ENCODE measurements around the gene HIPK4. TPM values are rescaled to one million over a fixed set of nuclear protein-coding genes. Genes with fewer than 3 reads are reported as not detected.

The HIPK4 gene
- total and polyA plus RNA-seq, 9 of the 15 experiments (the other 6 are each of a cell fraction or from before 2014, with no cell fraction given), result 0.06 to 0.09 TPM; not detected in 7

DNA sequence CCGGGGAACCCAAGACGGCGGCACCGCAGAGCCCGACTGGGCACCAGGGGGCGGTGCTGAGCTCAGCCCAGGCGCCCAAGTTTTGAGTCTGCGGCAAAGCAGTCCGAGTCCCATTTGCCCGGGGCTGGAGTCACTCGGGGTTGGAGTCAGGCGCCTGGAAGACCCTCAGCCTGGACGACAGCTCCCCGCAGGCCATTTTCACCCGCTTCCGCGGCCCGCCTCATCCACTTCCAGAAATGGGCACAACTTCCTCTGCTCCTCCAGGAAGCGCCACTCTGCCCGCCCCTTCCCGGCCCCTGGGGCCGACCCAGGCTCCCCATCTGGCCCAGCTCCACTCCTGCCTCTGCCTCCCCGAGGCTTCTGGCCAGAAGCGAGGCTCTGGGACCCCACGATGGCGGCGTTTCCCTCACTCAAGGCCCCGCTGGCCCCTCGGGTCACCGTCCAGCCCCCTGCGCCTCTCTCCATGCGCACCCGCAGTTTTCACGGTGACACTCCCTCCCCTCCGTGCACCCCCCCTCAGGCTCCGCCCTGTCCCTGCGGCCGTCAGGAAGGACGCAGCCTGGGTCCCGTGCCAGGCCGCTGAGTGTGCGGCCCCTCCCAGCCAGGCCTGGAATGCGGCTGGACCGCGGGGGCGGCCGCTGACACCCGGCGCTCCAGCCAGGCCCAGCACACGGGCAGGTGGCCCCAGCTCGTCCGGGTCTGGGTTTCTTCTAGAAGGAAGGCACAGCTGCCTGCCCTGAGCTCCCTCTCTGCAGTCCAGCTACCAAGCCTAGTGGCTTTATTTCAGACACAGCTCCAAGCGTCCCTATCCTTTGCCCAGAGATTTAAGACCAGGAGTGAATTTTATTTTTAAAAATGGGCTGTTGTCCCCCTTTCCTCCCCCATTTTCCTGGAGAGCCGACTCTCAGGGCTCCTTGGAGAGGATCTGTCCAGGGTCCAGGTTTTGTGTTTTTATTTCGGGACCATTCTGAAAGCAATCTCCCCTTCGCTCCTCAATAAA, 31.1 kb upstream of the HIPK4 start (continued):
- TF ChIP-seq, protein P1, sequence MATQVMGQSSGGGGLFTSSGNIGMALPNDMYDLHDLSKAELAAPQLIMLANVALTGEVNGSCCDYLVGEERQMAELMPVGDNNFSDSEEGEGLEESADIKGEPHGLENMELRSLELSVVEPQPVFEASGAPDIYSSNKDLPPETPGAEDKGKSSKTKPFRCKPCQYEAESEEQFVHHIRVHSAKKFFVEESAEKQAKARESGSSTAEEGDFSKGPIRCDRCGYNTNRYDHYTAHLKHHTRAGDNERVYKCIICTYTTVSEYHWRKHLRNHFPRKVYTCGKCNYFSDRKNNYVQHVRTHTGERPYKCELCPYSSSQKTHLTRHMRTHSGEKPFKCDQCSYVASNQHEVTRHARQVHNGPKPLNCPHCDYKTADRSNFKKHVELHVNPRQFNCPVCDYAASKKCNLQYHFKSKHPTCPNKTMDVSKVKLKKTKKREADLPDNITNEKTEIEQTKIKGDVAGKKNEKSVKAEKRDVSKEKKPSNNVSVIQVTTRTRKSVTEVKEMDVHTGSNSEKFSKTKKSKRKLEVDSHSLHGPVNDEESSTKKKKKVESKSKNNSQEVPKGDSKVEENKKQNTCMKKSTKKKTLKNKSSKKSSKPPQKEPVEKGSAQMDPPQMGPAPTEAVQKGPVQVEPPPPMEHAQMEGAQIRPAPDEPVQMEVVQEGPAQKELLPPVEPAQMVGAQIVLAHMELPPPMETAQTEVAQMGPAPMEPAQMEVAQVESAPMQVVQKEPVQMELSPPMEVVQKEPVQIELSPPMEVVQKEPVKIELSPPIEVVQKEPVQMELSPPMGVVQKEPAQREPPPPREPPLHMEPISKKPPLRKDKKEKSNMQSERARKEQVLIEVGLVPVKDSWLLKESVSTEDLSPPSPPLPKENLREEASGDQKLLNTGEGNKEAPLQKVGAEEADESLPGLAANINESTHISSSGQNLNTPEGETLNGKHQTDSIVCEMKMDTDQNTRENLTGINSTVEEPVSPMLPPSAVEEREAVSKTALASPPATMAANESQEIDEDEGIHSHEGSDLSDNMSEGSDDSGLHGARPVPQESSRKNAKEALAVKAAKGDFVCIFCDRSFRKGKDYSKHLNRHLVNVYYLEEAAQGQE (IDR thresholded peaks at IDR 0.05; ENCODE audit: borderline replicate concordance), result peak; percentile 76
- TF ChIP-seq, protein P1 (CRISPR knock-in tag; IDR thresholded peaks at IDR 0.05; ENCODE audit: low read depth), result peak; percentile 69
- TF ChIP-seq MBD2 (IDR thresholded peaks at IDR 0.05; ENCODE audit: borderline replicate concordance, low read depth) (peak; percentile 59; the same call in 1 of the 2 replicates), RBM15 (IDR thresholded peaks at IDR 0.05; ENCODE audit: insufficient read depth, low read length) (no peak), ZEB2 (IDR thresholded peaks at IDR 0.05) (no peak), SMC3 (conservative IDR thresholded peaks at IDR 0.05; ENCODE audit: insufficient read depth, low read depth, low read length) (peak; percentile 78), ETV1 (tag; conservative IDR thresholded peaks at IDR 0.05; ENCODE audit: low read depth) (0 out of 2 replicates have a peak, but pooled peaks have one; percentile 29), HNRNPL (IDR thresholded peaks at IDR 0.05; ENCODE audit: low read depth, low read length) (peak; percentile 85), ERF (CRISPR knock-in tag; IDR thresholded peaks at IDR 0.05) (no peak), ARID2 (IDR thresholded peaks at IDR 0.05) (no peak), RBM17 (IDR thresholded peaks at IDR 0.05; ENCODE audit: borderline replicate concordance, low read depth, low read length) (no peak)
- TF ChIP-seq, protein P2, sequence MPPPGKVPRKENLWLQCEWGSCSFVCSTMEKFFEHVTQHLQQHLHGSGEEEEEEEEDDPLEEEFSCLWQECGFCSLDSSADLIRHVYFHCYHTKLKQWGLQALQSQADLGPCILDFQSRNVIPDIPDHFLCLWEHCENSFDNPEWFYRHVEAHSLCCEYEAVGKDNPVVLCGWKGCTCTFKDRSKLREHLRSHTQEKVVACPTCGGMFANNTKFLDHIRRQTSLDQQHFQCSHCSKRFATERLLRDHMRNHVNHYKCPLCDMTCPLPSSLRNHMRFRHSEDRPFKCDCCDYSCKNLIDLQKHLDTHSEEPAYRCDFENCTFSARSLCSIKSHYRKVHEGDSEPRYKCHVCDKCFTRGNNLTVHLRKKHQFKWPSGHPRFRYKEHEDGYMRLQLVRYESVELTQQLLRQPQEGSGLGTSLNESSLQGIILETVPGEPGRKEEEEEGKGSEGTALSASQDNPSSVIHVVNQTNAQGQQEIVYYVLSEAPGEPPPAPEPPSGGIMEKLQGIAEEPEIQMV (tag; conservative IDR thresholded peaks at IDR 0.05; ENCODE audit: low read depth), result no peak
- TF ChIP-seq, protein P3, sequence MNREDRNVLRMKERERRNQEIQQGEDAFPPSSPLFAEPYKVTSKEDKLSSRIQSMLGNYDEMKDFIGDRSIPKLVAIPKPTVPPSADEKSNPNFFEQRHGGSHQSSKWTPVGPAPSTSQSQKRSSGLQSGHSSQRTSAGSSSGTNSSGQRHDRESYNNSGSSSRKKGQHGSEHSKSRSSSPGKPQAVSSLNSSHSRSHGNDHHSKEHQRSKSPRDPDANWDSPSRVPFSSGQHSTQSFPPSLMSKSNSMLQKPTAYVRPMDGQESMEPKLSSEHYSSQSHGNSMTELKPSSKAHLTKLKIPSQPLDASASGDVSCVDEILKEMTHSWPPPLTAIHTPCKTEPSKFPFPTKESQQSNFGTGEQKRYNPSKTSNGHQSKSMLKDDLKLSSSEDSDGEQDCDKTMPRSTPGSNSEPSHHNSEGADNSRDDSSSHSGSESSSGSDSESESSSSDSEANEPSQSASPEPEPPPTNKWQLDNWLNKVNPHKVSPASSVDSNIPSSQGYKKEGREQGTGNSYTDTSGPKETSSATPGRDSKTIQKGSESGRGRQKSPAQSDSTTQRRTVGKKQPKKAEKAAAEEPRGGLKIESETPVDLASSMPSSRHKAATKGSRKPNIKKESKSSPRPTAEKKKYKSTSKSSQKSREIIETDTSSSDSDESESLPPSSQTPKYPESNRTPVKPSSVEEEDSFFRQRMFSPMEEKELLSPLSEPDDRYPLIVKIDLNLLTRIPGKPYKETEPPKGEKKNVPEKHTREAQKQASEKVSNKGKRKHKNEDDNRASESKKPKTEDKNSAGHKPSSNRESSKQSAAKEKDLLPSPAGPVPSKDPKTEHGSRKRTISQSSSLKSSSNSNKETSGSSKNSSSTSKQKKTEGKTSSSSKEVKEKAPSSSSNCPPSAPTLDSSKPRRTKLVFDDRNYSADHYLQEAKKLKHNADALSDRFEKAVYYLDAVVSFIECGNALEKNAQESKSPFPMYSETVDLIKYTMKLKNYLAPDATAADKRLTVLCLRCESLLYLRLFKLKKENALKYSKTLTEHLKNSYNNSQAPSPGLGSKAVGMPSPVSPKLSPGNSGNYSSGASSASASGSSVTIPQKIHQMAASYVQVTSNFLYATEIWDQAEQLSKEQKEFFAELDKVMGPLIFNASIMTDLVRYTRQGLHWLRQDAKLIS (CRISPR knock-in tag; IDR thresholded peaks at IDR 0.05), result peak; percentile 91

All from K562 (cell line).